HepG2 (cell line): ENCODE results near the gene CD58. TPM values are rescaled to one million over a fixed set of nuclear protein-coding genes. Genes with fewer than 3 reads are reported as not detected.
A peak's percentile ranks its signal among the peaks of the same experiment; 100 is the strongest.

Source experiments
- DBP ChIP-seq: sonication (generic); formaldehyde crosslinking; IDR thresholded peaks from 2 replicates; pipeline ENCODE4 v1.4.0; 2020; ENCODE audit warnings: missing genetic modification reagents; ENCODE audit errors: not compliant biosample characterization
- FOXO4 ChIP-seq: sonication (generic); formaldehyde crosslinking; conservative IDR thresholded peaks from 2 replicates; pipeline ENCODE4 v1.8.1; 2023; ENCODE audit warnings: missing genetic modification reagents
- KLF13 ChIP-seq: sonication (generic); formaldehyde crosslinking; IDR thresholded peaks from 2 replicates; pipeline ENCODE4 v1.4.0; 2020; ENCODE audit warnings: mild to moderate bottlenecking, missing genetic modification reagents
- MED1 ChIP-seq: sonication (generic); formaldehyde crosslinking; IDR thresholded peaks from 2 replicates; pipeline ENCODE4 v1.4.0; 2020; ENCODE audit warnings: missing genetic modification reagents
- PAF1 ChIP-seq: IDR thresholded peaks from 2 replicates; pipeline ENCODE4 v1.6.1; 2016; ENCODE audit warnings: missing genetic modification reagents, missing compliant biosample characterization
- SOX6 ChIP-seq, 2 experiments: fragments of 450-650 bp in 1 of 2; sonication (generic) in 1 of 2; formaldehyde crosslinking in 1 of 2; IDR thresholded peaks; 2 replicates each; pipeline versions ENCODE4 v1.4.0 to v1.6.1; 2017 to 2020; ENCODE audit warnings: antibody characterized with exemption in 1 of 2, mild to moderate bottlenecking in 1 of 2, missing genetic modification reagents in 1 of 2
- TCF12 ChIP-seq, 2 experiments: fragments of 450-650 bp in 1 of 2; sonication (generic) in 1 of 2; formaldehyde crosslinking in 1 of 2; IDR thresholded peaks; 2 replicates each; pipeline versions ENCODE4 v1.6.1 to v1.8.0; 2017 to 2022; ENCODE audit warnings: antibody characterized with exemption in 1 of 2, mild to moderate bottlenecking in 1 of 2, missing genetic modification reagents in 1 of 2, moderate library complexity in 1 of 2
- TRAFD1 ChIP-seq: sonication (generic); formaldehyde crosslinking; IDR thresholded peaks from 2 replicates; pipeline ENCODE4 v1.5.1; 2020; ENCODE audit warnings: missing genetic modification reagents, mild to moderate bottlenecking, borderline replicate concordance
- ZBTB40 ChIP-seq, 2 experiments: fragments of 450-650 bp in 1 of 2; sonication (generic) in 1 of 2; formaldehyde crosslinking in 1 of 2; IDR thresholded peaks; 2 replicates each; pipeline versions ENCODE4 v1.6.1 to v1.8.0; 2016 to 2022; ENCODE audit warnings: antibody characterized with exemption in 1 of 2, mild to moderate bottlenecking in 1 of 2, missing genetic modification reagents in 1 of 2
- ZFAT ChIP-seq: sonication (generic); formaldehyde crosslinking; conservative IDR thresholded peaks from 2 replicates; pipeline ENCODE4 v1.8.1; 2023; ENCODE audit warnings: missing genetic modification reagents, inconsistent platforms
- ZFYVE20 ChIP-seq: sonication (generic); formaldehyde crosslinking; IDR thresholded peaks from 2 replicates; pipeline ENCODE4 v1.8.0; 2023; ENCODE audit warnings: low read depth, mild to moderate bottlenecking, moderate library complexity, missing genetic modification reagents, borderline replicate concordance
- ZNF317 ChIP-seq: sonication (generic); formaldehyde crosslinking; IDR thresholded peaks from 2 replicates; pipeline ENCODE4 v1.5.0; 2020; ENCODE audit warnings: mild to moderate bottlenecking, missing genetic modification reagents
- ZNF460 ChIP-seq: sonication (generic); formaldehyde crosslinking; IDR thresholded peaks from 2 replicates; pipeline ENCODE4 v1.5.1; 2020; ENCODE audit warnings: missing genetic modification reagents, mild to moderate bottlenecking, borderline replicate concordance
- ZNF580 ChIP-seq: IDR thresholded peaks from 2 replicates; pipeline ENCODE4 v1.6.1; 2016; ENCODE audit warnings: low read depth, borderline replicate concordance
- ZNF773 ChIP-seq: sonication (generic); formaldehyde crosslinking; IDR thresholded peaks from 2 replicates; pipeline ENCODE4 v1.4.0; 2020; ENCODE audit warnings: missing genetic modification reagents, borderline replicate concordance
- polyA plus RNA-seq, 8 experiments: library from polyadenylated mRNA; depleted of rRNA in 3 of 8; stranded (reverse) in 7 of 8; unstranded in 1 of 8; fragments of >200 nt; fragmentation: Illumina TruSeq in 4 of 8; extraction: Trizol in 4 of 8; gene quantifications; 2 replicates each; pipeline versions ENCODE4 v1.2.1 to v1.2.3, GENCODE V29; 2011 to 2016; ENCODE audit warnings: low read depth in 4 of 8, missing spikeins in 1 of 8, mixed read lengths in 1 of 8; ENCODE audit not compliant: insufficient read depth in 1 of 8
- total RNA-seq, 5 experiments: library from RNA; depleted of rRNA; stranded (reverse); fragments of >200 nt; fragmentation: Illumina TruSeq; extraction: Trizol; gene quantifications; 2 replicates each; pipeline ENCODE4 v1.2.3, GENCODE V29; 2016; ENCODE audit warnings: low read depth in 1 of 5

The CD58 gene
- total and polyA plus RNA-seq, 2 of the 13 experiments (the other 11 are each of a cell fraction or from before 2014, with no cell fraction given): 9.4 to 13.5 TPM

- TF ChIP-seq ZBTB40 (IDR thresholded peaks at IDR 0.05) (no peak), ZBTB40 (CRISPR knock-in tag; IDR thresholded peaks at IDR 0.05) (no peak), KLF13 (no peak), PAF1 (CRISPR knock-in tag) (no peak), DBP (CRISPR knock-in tag) (no peak), ZNF773 (no peak), SOX6 (IDR thresholded peaks at IDR 0.05) (no peak), SOX6 (CRISPR knock-in tag; IDR thresholded peaks at IDR 0.05) (peak; percentile 81), TRAFD1 (CRISPR knock-in tag) (no peak), ZFYVE20 (CRISPR knock-in tag) (no peak), TCF12 (IDR thresholded peaks at IDR 0.05) (no peak), TCF12 (CRISPR knock-in tag; IDR thresholded peaks at IDR 0.05) (no peak), FOXO4 (CRISPR knock-in tag) (no peak), ZNF580 (no peak), ZNF317 (no peak), ZFAT (CRISPR knock-in tag) (no peak), ZNF460 (CRISPR knock-in tag) (no peak), MED1 (CRISPR knock-in tag) (peak; percentile 98)
Measured at GRCh38 chr1:116489231-116489697, 81.6 kb downstream of the CD58 start (continued).
